ENCODE measurements around the gene TAS2R1. TPM values are rescaled to one million over a fixed set of nuclear protein-coding genes. Genes with fewer than 3 reads are reported as not detected.

Gene TAS2R1
- total RNA-seq, 1 donor from 2014 or later, result not detected

DNA sequence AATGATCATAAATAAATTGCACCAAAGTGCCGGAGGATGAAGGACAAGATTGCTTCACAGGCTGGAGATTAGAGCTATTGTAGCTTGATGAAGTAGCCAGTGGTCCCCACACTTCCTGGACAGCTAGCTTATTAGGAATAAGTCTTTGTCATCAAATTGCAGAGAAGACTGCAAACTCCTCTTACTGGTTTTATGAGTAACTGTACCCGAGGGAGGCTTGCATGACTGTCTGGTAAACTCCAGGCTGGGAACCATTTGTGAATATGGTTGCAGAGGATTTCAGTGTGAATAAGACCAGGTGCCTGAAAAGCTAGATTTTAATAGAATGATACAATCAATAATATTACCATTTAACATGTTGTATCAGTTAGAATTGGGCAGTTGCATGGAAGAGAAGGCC, 47.7 kb downstream of the TAS2R1 start:
- H3K9me3 Mint-ChIP-seq (ENCODE audit: unreplicated experiment), result no peaks in the 10 kb centered on the region
- no peak overlapping the region for H3K4me3 Mint-ChIP-seq (ENCODE audit: unreplicated experiment)
- H3K36me3 Mint-ChIP-seq (ENCODE audit: unreplicated experiment), result no peaks in the 10 kb centered on the region
- TF ChIP-seq, protein P1, sequence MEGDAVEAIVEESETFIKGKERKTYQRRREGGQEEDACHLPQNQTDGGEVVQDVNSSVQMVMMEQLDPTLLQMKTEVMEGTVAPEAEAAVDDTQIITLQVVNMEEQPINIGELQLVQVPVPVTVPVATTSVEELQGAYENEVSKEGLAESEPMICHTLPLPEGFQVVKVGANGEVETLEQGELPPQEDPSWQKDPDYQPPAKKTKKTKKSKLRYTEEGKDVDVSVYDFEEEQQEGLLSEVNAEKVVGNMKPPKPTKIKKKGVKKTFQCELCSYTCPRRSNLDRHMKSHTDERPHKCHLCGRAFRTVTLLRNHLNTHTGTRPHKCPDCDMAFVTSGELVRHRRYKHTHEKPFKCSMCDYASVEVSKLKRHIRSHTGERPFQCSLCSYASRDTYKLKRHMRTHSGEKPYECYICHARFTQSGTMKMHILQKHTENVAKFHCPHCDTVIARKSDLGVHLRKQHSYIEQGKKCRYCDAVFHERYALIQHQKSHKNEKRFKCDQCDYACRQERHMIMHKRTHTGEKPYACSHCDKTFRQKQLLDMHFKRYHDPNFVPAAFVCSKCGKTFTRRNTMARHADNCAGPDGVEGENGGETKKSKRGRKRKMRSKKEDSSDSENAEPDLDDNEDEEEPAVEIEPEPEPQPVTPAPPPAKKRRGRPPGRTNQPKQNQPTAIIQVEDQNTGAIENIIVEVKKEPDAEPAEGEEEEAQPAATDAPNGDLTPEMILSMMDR (IDR thresholded peaks at IDR 0.05), result no peak
- H3K4me1 Mint-ChIP-seq (ENCODE audit: unreplicated experiment), result no peaks in the 10 kb centered on the region
- H3K27ac Mint-ChIP-seq (ENCODE audit: unreplicated experiment), result no peak overlapping the region
- no peak for DNase-seq (ENCODE audit: extremely low spot score, unreplicated experiment)
- no peaks in the 10 kb centered on the region for H3K27me3 Mint-ChIP-seq (ENCODE audit: unreplicated experiment)

Other genes with a start within 250 kb of the TAS2R1 start
- gene SEMA5A, start 84.3 kb downstream of the TAS2R1 start, total RNA-seq, result 181 and 189 TPM in 2 replicates

Measured in osteocyte (in vitro differentiated cells).